Activated effector memory CD4-positive, alpha-beta T cell treated with Interleukin-2 at 50 U/mL for 16 hours (primary cell): ENCODE measurements around the gene TBC1D5.
"Not testable (repeated sequence)": the region's sequence is repeated elsewhere in the genome, so short reads cannot be mapped to it uniquely, and the experiment has no call there.

Experiments used
- DNase-seq: peaks from one replicate; pipeline ENCODE4 v3.0.0-alpha.2; 2020

TBC1D5 gene

GRCh38 chr3:17749281-17749680 lies 6.8 kb upstream of the TBC1D5 start:
- no peak for DNase-seq

DNA sequence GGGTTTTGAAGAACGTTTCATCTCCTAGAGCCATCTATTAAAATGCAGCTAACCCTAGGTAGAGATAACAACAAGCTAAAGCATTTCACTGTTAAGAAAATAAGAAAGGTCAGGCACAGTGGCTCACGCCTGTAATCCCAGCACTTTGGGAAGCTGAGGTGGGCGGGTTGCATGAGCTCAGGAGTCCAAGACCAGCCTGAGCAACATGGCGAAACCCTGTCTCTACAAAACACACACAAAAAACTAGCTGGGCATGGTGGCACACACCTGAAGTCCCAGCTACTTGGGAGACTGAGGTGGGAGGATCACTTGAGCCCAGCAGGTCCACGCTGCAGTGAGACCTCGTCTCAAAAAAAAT lies 5.4 kb upstream of the TBC1D5 start:
- no peak for DNase-seq

GRCh38 chr3:17747174-17747889 lies 4.9 kb upstream of the TBC1D5 start:
- no peak for DNase-seq

- no peak for DNase-seq
Measured at GRCh38 chr3:17745894-17746293, 3.5 kb upstream of the TBC1D5 start.

DNA sequence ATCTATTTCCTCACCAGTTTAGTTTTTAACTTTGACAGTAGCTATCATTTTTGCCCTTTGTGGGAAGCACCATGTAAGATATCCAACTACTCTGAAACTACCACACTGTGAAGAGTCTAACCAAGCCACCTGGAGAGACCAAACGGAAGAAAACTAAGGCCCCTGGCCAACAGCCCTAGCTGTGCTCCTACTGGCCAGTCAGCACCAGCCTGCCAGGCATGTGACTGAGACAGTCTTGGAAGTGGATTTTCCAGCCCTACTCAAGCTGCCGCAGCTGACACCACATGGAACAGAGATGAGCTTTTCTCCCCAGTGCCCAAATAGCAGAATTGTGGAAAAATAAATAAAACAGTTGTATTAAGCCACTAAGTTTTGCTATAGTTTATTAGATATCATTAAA lies 2.9 kb upstream of the TBC1D5 start:
- DNase-seq: no peak

GRCh38 chr3:17744693-17745092 lies 2.3 kb upstream of the TBC1D5 start:
- DNase-seq: no peak

DNA sequence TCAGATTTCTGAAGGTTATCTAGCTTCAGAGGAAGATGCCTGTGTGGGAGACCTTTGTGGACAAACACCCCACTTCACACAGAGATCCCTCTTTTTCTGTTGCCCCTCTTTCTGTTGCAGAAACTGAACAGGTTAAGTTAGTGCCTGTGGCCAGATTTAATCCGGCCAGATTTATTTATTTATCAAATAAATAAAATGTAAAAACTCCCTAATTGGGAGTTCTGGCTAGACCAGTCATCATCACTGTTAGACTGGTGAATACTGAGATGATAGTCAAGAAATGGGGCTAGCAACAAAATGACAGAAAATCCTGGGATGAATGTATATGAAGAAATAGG lies 1.2 kb upstream of the TBC1D5 start:
- no peak for DNase-seq

DNA sequence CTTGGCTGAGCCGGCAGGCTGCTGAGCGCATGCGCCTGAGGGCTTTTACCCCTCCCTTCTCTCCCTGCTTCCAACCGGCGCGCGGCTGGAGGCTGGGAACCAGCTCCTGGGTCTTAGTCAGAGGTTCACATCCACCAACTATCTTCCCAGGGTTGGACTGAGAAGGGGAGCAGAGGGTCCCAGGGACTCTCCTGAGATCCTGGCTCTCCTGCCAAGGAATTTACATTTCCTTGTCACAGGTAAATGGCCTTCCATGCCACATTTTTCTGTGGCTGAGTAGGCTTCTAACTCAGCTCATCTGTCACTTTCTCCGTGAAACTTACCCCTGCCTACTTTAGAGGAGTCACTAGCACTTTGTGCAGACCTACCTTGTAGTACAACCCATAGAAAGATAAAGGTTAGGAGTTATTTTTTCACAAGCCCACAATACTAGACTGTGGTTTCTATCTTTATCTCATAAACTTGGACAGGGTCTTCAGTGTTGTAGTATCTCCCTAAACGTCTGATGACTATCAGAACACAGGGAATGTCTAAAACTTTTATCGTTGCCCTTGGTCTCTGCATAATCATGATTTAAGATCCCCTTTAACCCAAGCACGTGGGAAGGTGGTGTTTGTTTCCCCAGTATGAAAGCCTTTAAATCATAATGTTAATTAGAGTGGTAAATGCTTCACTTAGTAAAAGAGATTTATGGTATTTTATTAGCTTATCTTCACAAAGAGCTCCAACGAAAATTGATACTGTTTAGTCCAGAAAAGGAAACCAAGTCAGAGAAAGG lies 638 bp upstream of the TBC1D5 start:
- DNase-seq: no peak

- no peak for DNase-seq
Measured at GRCh38 chr3:17741621-17742101, 770 bp downstream of the TBC1D5 start.

- DNase-seq: no peak
Measured at GRCh38 chr3:17740721-17741141, 1.7 kb downstream of the TBC1D5 start.

- no peak for DNase-seq
Measured at GRCh38 chr3:17738921-17739320, 3.5 kb downstream of the TBC1D5 start.

DNA sequence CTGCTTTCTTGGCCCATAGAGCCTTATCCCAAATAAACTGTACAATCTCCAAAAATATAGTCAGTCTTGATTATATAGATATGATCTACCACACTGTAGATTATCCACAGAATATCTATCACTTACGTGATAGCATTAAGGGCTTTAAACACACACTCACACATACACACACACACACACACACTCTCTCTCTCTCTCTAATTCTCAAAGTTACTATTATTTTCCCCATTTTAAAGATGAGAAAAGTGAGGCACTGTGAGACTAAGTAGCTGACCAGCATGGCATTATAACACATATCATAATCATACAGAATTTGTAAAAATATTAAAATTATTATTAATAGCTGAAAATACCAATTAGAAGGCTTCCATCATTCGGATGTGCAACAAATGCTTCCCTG lies 4.2 kb downstream of the TBC1D5 start:
- no peak for DNase-seq

DNA sequence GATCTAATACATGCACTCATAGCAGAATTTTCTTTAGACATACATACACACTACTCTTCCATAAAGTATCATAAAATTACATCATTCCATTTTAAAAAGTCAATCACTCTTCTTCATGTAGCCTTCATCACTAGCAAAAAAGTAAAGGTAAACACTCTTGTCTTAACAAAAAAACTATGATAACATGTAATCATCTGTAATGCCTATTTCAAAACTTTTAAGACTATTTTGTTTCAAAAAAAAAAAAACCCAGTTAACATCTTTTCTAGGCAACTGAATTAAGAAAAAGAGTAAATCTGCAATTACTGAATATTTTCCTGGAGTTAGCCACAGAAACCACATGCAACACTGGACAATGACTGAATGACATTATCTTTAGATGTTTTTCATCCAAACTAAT lies 4.8 kb downstream of the TBC1D5 start:
- no peak for DNase-seq

- DNase-seq: not testable (repeated sequence)
Measured at GRCh38 chr3:17735362-17735761, 7.1 kb downstream of the TBC1D5 start.

DNA sequence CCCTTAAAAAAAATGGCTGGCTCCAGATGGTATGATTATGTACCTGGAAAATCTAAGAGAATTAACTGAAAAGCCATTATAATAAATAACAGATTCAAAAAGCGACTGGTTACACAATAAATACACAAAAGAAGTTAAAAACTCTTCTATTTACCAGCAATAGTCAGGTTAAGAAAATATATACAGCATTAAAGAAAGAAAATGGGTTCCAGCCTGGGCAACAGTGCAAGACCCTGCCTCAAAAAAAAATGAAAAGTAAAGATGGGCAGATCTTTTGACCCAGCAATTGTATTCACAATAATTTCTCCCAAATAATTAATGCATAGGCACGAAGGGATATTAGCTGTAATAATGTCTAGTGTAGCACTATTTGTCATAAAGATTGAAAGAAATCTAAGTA lies 8.7 kb downstream of the TBC1D5 start:
- DNase-seq: no peak

DNA sequence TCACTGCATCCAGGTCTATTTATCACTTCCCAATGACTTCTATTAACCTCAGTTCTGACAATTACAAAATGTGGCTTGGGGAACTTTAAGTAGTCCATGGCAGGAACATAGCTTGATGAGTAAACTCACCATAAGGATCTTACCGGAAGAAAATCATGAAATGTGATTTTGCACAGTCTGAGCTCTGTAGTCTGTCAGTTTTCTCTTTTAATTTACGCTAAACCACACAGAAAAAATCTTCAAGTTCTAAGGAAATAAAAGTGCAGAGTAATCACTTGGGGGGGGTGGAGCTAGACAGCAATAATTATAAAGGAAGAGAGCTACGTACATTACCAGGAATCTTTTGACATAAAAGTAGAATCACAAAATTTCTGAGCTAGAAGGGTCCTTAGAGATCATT lies 9.2 kb downstream of the TBC1D5 start:
- no peak for DNase-seq

GRCh38 chr3:17730318-17730967 lies 12.0 kb downstream of the TBC1D5 start:
- no peak for DNase-seq

- DNase-seq: no peak
Measured at GRCh38 chr3:17726313-17726712, 16.1 kb downstream of the TBC1D5 start.

GRCh38 chr3:17725844-17726243 lies 16.6 kb downstream of the TBC1D5 start:
- DNase-seq: not testable (repeated sequence)

- DNase-seq: no peak
Measured at GRCh38 chr3:17724948-17725347, 17.5 kb downstream of the TBC1D5 start.

- no peak for DNase-seq
Measured at GRCh38 chr3:17724122-17724521, 18.3 kb downstream of the TBC1D5 start.

GRCh38 chr3:17717411-17717810 lies 25.0 kb downstream of the TBC1D5 start:
- no peak for DNase-seq

DNA sequence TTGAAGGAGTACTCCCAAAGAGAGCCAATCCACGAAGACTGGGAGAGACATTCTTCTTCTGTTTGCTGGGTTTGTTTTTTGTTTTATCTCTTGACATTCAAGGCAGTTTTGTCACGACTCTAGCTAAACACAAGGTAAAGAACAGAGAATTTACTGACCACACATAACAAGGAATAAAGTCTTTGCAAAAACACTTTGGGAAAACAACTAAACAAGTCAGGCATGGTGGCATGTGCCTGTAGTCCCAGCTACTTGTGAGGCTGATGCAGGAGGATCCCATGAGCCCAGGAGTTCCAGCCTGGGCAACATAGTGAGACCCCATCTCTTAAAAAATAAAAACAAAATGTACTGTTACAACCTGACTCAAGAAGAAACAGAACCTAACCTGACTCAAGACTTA lies 28.0 kb downstream of the TBC1D5 start:
- DNase-seq: no peak

DNA sequence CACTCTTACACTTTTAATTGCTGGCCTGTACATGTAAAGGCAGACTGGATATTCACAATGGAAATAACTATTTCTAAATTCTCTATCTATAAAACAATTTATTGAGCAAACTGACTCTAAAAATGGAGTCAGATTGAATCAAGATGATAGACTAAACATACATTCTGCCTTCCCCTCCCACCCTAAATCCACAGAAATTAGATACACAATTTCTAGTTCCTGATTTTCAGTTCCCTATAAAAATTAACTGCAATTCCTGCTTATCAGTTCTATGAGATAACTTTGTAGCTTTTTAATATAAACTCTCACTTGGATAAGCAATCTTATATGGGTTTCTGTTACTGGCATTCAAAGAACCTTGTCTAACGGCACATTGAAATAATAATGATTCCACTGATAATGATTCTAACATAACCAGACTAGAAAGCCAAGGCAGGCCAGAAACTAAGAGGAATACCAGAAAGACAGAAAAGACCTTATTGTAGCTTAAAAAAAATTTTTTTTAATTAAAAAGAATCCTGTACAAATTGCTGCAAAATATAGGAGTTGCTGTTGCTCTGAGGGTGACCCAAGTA lies 33.1 kb downstream of the TBC1D5 start:
- no peak for DNase-seq
